Lower lobe of right lung (tissue), 2 donors: ENCODE measurements around the gene CTNNA3. TPM values are rescaled to one million over a fixed set of nuclear protein-coding genes. Genes with fewer than 3 reads are reported as not detected.

Source experiments
- ATAC-seq, 2 donors: fragments of 200-7000 bp; cut with Tn5 transposase; one replicate each; pipeline ENCODE4 v1.9.1; 2020 to 2022; ENCODE audit warnings: mild to moderate bottlenecking in 2 of 2, moderate library complexity in 2 of 2
- DNase-seq: peaks from one replicate; pipeline ENCODE4 v3.0.0-alpha.2; 2020
- H3K27ac ChIP-seq: fragments of 200-600 bp; one replicate; pipeline ENCODE4 v1.8.0; 2022
- H3K27me3 ChIP-seq: fragments of 200-600 bp; one replicate; pipeline ENCODE4 v1.8.0; 2022; ENCODE audit warnings: low read depth
- H3K36me3 ChIP-seq: fragments of 200-600 bp; one replicate; pipeline ENCODE4 v1.8.0; 2022; ENCODE audit warnings: mild to moderate bottlenecking
- H3K4me1 ChIP-seq: fragments of 200-600 bp; one replicate; pipeline ENCODE4 v1.8.0; 2022
- H3K4me3 ChIP-seq: fragments of 200-600 bp; one replicate; pipeline ENCODE4 v1.8.0; 2022; ENCODE audit warnings: mild to moderate bottlenecking
- H3K9me3 ChIP-seq: fragments of 200-600 bp; one replicate; pipeline ENCODE4 v1.8.0; 2022
- CTCF ChIP-seq: fragments of 200-600 bp; IDR thresholded peaks from one replicate; pipeline ENCODE4 v1.8.0; 2022; ENCODE audit warnings: antibody characterized with exemption, mild to moderate bottlenecking
- intact Hi-C: fragments of 100-400 bp; cut with DNase I; formaldehyde crosslinking; loops from one replicate; pipeline ENCODE4 v1.11.0; 2022
- total RNA-seq: library from RNA; stranded (reverse); fragmentation: NEBNext Ultra II Directional; extraction: Animal tissue kit (Norgen Biotek cat#: 25700); gene quantifications from one replicate; pipeline ENCODE4 v1.2.1, GENCODE V29; 2021
- donor health status: DM: no; HTN: yes; CAD: no; lungs with severe emphysema.

CTNNA3 gene
- total RNA-seq, 1 donor from 2014 or later = not detected

- TF ChIP-seq CTCF = no peak
- Histone ChIP-seq H3K9me3 (no peaks in the 10 kb centered on the region), H3K27me3 (no peaks in the 10 kb centered on the region), H3K4me1 (no peaks in the 10 kb centered on the region), H3K27ac (no peak overlapping the region), H3K36me3 (no peaks in the 10 kb centered on the region), H3K4me3 (no peak overlapping the region)
- intact Hi-C loops = no loop called here
- DNase-seq (no peak), ATAC-seq (no peak)
Observed at GRCh38 chr10:66982053-66982420, 714.0 kb downstream of the CTNNA3 start.

- Histone ChIP-seq H3K4me3 (no peak overlapping the region), H3K27me3 (no peaks in the 10 kb centered on the region), H3K9me3 (no peaks in the 10 kb centered on the region), H3K36me3 (no peaks in the 10 kb centered on the region), H3K4me1 (no peaks in the 10 kb centered on the region), H3K27ac (no peak overlapping the region)
- ATAC-seq (no peak), DNase-seq (no peak)
- intact Hi-C loops = no loop called here
- no peak for TF ChIP-seq CTCF
Observed at GRCh38 chr10:66981361-66982052, 714.5 kb downstream of the CTNNA3 start.

DNA sequence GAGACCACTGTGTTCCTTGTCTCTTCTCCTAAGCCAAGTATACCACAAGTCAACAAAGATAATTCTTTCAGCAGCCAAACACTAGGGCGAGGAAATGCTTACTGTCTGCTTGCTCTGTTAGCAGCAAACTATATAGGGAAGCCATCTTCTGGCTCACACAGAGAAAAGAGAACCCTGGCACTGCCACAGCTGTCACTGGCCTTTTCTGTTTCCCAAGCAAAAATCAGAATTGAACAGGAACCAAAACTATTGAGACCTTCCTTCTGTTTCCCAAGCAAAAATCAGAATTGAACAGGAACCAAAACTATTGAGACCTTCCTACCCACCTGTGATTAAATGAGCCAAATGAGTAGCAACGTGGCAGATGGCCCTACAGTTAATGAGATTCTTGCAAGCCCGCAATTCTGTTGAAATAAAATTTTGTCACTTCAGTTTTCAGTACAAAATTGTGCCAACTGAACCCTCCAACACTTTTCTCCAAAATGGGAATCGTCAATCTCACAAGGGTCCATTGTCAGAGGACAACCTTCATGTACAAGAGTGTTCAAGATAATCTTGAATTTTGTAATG is 715.7 kb downstream of the CTNNA3 start:
- intact Hi-C loops = no loop called here
- H3K27me3 ChIP-seq = no peaks in the 10 kb centered on the region
- no peaks in the 10 kb centered on the region for H3K36me3 ChIP-seq
- ATAC-seq (no peak), DNase-seq (no peak)
- no peak for TF ChIP-seq CTCF
- H3K4me1 ChIP-seq = no peaks in the 10 kb centered on the region
- no peaks in the 10 kb centered on the region for H3K9me3 ChIP-seq
- H3K4me3 ChIP-seq = no peak overlapping the region
- H3K27ac ChIP-seq = no peak overlapping the region

DNA sequence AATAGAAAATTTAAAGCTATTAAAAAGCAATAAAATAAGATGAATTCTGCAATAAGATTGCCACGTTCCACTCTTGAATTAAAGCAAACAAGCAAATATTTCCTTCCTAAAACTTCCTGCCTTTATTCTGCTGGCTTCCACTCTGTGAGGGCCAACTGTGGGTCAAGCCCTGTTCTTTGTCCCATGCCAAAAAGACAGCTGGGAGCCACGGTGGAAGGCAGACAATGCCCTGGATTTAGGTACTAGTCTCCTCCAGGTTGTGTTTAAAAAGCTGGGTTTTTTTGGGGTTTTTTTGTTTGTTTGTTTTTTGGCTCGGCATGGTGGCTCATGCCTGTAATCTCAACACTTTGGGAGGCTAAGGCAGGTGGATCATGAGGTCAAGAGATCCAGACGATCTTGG is 731.0 kb downstream of the CTNNA3 start:
- TF ChIP-seq CTCF = no peak
- no peaks in the 10 kb centered on the region for H3K36me3 ChIP-seq
- DNase-seq = no peak

DNA sequence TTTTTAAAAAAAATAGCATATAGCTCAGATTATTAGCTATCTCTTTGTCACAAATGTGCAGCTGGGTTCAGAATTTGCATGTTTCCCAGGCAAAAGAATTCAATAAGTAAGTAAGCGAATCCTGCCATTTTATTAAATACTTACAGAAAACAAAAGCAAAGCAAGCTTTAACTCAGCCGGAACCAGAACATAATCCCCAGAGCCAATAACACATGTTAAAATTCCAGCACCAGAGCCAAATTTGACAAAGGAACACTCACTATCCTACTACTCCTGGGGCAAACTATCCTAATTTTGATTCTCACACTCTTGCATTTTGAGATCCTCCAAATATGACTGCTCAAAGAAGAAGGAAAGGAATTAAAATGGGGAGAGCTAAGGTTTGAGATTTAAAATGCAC is 737.5 kb downstream of the CTNNA3 start:
- Histone ChIP-seq H3K9me3 (no peaks in the 10 kb centered on the region), H3K27me3 (no peaks in the 10 kb centered on the region), H3K36me3 (no peaks in the 10 kb centered on the region), H3K4me1 (no peaks in the 10 kb centered on the region), H3K27ac (no peak overlapping the region), H3K4me3 (no peak overlapping the region)
- no peak for DNase-seq
- no peak for TF ChIP-seq CTCF
- intact Hi-C loops = no loop called here
- no peak for ATAC-seq

More for the DNA sequence above, 731.0 kb downstream of the CTNNA3 start:
- ATAC-seq = no peak
- H3K4me1 ChIP-seq = no peaks in the 10 kb centered on the region
- intact Hi-C loops = no loop called here
- H3K9me3 ChIP-seq = no peaks in the 10 kb centered on the region
- no peaks in the 10 kb centered on the region for H3K27me3 ChIP-seq
- no peak overlapping the region for H3K4me3 ChIP-seq
- no peak overlapping the region for H3K27ac ChIP-seq
